BJ (cell line): Measurements from ENCODE around the gene PRKD3. TPM values are rescaled to one million over a fixed set of nuclear protein-coding genes. Genes with fewer than 3 reads are reported as not detected.

Source experiments
- CTCF ChIA-PET: fragments of 350-600 bp; formaldehyde crosslinking; extraction: SDS; loops from one replicate; lab custom pipeline; 2021; ENCODE audit warnings: antibody characterized with exemption, inconsistent platforms; lab: Yijun Ruan, JAX
- POLR2A ChIA-PET: fragments of 300-600 bp; sonication (Branson Sonifier 250); formaldehyde crosslinking; extraction: SDS; loops from one replicate; lab custom pipeline; 2021; ENCODE audit warnings: antibody characterized with exemption; lab: Charles Lee
- DNase-seq: peaks from one replicate; pipeline ENCODE4 v3.0.0-alpha.2; 2011; ENCODE audit warnings: low read depth
- H3K27me3 ChIP-seq: 2 replicates; pipeline ENCODE4 v1.6.0; 2011; ENCODE audit warnings: low read length; ENCODE audit not compliant: control insufficient read depth, insufficient read depth
- H3K36me3 ChIP-seq: 2 replicates; pipeline ENCODE4 v1.5.1; 2011; ENCODE audit warnings: low read length; ENCODE audit not compliant: control insufficient read depth, insufficient read depth
- H3K4me3 ChIP-seq: 2 replicates; pipeline ENCODE4 v1.5.1; 2011; ENCODE audit warnings: low read depth, mild to moderate bottlenecking, control low read depth, low read length
- polyA plus RNA-seq: library from polyadenylated mRNA; depleted of rRNA; stranded (reverse); fragments of >200 nt; gene quantifications from 2 replicates; pipeline ENCODE4 v1.2.3, GENCODE V29; 2011
- TF ChIP-seq, protein P1 (sequence below): IDR thresholded peaks from 2 replicates; pipeline ENCODE4 v1.5.1; 2011; ENCODE audit warnings: low read depth, mild to moderate bottlenecking, control low read depth, inconsistent platforms, low read length, moderate library complexity; ENCODE audit not compliant: insufficient read depth

The PRKD3 gene
- polyA plus RNA-seq, 1 experiment: 12.7 TPM

- POLR2A ChIA-PET: no interaction called here
- Histone ChIP-seq H3K36me3 (no peaks in the 10 kb centered on the region), H3K4me3 (peak overlapping the region; percentile 83), H3K27me3 (no peaks in the 10 kb centered on the region)
- TF ChIP-seq, protein P1, sequence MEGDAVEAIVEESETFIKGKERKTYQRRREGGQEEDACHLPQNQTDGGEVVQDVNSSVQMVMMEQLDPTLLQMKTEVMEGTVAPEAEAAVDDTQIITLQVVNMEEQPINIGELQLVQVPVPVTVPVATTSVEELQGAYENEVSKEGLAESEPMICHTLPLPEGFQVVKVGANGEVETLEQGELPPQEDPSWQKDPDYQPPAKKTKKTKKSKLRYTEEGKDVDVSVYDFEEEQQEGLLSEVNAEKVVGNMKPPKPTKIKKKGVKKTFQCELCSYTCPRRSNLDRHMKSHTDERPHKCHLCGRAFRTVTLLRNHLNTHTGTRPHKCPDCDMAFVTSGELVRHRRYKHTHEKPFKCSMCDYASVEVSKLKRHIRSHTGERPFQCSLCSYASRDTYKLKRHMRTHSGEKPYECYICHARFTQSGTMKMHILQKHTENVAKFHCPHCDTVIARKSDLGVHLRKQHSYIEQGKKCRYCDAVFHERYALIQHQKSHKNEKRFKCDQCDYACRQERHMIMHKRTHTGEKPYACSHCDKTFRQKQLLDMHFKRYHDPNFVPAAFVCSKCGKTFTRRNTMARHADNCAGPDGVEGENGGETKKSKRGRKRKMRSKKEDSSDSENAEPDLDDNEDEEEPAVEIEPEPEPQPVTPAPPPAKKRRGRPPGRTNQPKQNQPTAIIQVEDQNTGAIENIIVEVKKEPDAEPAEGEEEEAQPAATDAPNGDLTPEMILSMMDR: no peak
- CTCF ChIA-PET: no interaction called here
- DNase-seq: no peak
Measured at GRCh38 chr2:37323176-37323780, 1.4 kb downstream of the PRKD3 start.

DNA sequence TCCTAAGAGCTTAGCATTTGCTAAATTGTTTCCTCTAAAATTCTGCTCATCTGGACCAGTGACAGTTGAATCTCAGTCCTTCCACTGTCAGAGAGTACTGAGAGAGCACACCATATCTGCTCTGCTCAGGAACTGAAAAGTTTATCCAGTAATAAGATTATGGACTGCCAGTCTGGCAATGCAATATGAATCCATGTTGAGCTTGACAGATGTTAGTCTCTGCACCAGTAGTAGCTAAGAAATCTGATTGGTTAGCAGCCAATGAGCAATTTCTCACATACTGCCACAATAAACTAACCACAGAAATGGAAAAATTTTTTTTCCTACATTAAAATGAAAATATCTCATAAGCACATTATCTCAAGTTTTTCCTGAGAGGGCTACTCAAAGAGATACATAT lies 2.3 kb downstream of the PRKD3 start:
- TF ChIP-seq, protein P1: no peak
- Histone ChIP-seq H3K4me3 (no peak overlapping the region), H3K36me3 (no peaks in the 10 kb centered on the region), H3K27me3 (no peaks in the 10 kb centered on the region)
- ChIA-PET CTCF (interaction anchor here (1.2 to 1.9 kb wide), 2 partner anchors 10 to 74 kb away, joined by 4 to 7 read pairs; no protein-coding TSS in a partner anchor), POLR2A (no interaction called here)
- DNase-seq: no peak

DNA sequence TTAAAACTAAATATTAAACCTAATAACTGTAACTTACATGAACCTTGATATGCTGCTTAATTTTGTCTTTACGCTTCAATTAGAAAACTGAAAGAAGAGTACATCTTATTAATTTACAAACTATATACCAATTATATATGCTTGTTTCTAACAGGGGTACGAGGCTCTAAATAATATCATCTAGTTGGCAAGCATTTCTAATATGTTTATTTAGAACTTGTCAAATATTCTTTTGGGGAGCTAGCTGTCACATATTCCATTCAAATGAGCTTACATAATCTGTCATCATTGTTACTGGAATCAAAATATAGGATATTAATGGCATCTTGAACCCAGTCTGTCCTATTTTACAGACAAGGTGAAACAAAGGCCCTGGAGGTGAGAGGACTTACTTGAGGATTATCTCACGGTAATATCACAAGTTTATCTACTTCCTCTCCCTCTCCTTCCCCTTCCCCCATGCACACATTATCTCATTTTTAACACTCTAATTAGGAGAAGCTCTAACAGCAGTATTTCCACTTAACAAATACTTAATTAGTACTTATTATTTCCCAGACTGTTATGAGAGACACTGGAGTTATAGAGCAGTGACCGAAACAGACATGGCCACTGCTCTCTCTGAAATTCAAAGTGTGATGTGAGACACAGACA lies 3.5 kb downstream of the PRKD3 start:
- no peak overlapping the region for H3K4me3 ChIP-seq
- no peaks in the 10 kb centered on the region for H3K36me3 ChIP-seq
- POLR2A ChIA-PET: no interaction called here
- CTCF ChIA-PET: interaction anchor here (1.9 kb wide), 1 partner anchor 9 kb away, joined by 7 read pairs; no protein-coding TSS in a partner anchor
- TF ChIP-seq, protein P1: no peak
- H3K27me3 ChIP-seq: no peaks in the 10 kb centered on the region
- no peak for DNase-seq

- ChIA-PET POLR2A (no interaction called here), CTCF (no interaction called here)
- H3K36me3 ChIP-seq: no peaks in the 10 kb centered on the region
- TF ChIP-seq, protein P1: no peak
- no peak for DNase-seq
- no peak overlapping the region for H3K4me3 ChIP-seq
- no peaks in the 10 kb centered on the region for H3K27me3 ChIP-seq
Measured at GRCh38 chr2:37319754-37320609, 4.7 kb downstream of the PRKD3 start.

DNA sequence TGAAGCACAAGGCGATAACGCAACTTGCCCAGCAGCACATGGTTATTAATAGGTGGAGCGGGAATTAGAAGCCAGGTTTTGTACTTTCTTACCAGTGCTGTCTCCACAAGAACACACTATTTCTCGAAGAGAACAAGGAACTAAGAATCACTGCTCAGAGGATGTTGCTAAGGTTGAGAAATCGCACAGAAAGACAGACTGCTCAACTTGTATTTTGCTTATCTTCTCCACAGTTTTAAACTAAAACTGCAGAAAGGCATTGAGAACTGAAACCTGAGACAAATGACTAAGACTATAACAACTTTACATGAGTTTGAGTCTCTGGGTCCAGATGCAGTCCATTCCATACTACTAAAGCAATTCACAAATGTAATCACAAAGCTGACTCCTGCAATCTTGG lies 6.2 kb downstream of the PRKD3 start:
- DNase-seq: peak; percentile 24
- no peaks in the 10 kb centered on the region for H3K36me3 ChIP-seq
- no peak overlapping the region for H3K4me3 ChIP-seq
- ChIA-PET CTCF (no interaction called here), POLR2A (no interaction called here)
- no peaks in the 10 kb centered on the region for H3K27me3 ChIP-seq
- TF ChIP-seq, protein P1: no peak
